ACHN (cell line): ENCODE data around the gene SLC35F4.

Experiments
- DNase-seq: peaks from one replicate; pipeline ENCODE4 v3.0.0-alpha.2; 2015
- in situ Hi-C: cut with HindIII; loops from 2 replicates; pipeline ENCODE4 v1.10.0; 2017; ENCODE audit warnings: low sequenced_read_pairs, low pct_ligation_motif_present, low pct_unique_long_range_greater_than_20kb

The SLC35F4 gene

DNA sequence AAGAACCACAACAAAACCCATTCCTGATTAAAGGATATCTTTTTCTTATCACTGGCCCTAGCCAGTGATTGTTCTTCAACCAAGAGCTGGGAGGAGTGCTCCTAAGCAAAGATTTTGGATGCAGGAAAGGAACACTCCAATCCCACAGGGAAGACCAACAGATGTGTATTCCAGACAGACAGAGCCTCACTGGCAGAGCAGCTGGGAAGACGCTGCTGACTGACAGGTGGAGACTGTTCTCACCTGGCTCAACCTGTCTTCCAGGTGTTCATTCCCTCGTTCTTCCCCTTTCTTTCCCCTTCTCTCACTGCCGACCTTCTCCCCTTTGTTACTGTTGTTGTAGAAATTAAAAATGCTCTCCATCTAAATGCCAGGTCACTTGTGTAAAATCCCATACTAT is 282.5 kb downstream of the SLC35F4 start:
- no peak for DNase-seq
- in situ Hi-C loops = no loop called here

DNA sequence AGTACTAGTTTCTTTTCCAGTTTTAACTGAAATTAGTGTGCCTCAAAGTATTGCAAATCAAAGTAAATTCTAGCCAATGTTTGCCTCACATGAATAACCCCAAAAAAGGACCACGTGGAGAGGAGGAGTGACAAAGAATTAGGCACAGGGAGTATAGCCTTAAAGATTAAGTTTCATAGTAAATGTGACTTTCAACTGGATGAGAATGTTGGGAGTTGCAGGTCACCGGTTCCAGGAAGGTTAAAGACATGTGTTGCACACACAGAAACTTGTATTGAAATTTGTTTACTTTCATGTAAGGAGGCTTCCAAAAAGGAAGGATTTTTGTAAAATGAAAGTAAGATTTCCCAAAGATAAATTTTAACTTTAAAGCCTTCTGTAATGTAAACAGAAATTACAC is 283.1 kb downstream of the SLC35F4 start:
- in situ Hi-C loops = no loop called here
- DNase-seq = no peak

DNA sequence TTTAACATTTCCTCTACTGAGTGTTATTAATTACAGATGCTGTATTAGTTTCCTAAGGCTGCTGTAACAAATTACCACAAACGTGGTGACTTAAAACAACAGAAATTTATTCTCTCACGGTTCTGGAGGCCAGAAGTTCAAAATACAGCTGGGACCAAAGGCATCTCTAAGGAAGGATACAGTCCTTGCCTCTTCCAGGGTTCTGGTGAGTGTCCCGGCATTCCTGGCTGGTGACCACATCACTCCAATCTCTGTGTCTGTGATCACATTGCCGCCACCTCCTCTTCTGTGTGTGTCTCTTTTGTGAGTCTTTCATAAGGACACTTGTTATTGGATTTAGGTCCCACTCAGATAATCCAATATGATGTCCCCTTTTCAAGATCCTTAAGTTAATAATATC is 287.1 kb downstream of the SLC35F4 start:
- in situ Hi-C loops = no loop called here
- DNase-seq = no peak

DNA sequence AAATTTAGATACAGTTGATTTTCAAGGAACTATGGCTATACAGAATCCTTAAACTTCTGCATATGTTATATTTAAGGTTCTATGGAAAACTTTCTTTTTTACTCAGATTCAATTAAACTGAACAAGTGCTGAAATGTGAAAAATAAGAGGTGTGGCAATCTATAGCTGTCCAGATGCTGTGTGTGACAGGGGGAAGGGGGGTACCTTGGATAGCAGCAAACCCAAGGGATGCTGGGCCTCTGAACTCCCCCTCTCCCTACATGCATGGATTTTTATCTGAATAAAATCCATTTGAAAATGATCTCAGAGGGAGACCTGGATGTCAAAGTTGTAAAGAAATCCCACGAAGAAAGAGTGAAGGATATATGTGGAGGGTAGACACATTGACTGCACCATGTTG is 289.4 kb downstream of the SLC35F4 start:
- in situ Hi-C loops = no loop called here
- DNase-seq = no peak

DNA sequence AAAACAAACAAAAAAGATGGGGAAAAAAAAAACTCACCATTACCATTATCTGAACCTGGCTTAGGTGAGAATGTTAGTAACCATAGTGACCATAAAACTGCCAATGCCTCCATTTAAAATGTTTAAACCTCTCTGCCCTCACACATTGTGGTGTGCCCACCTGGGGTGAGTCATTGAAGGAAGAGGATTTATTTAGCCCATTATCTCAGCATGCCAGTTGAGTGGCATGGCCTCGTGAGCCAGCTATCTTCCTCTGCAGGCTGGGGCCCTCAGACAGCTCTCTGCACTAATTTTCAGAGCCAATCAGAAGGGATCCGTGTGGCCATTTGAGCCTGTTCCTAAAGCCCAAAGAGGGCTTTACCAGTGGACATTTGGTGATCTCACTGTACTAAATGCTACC is 290.4 kb downstream of the SLC35F4 start:
- in situ Hi-C loops = no loop called here
- no peak for DNase-seq

DNA sequence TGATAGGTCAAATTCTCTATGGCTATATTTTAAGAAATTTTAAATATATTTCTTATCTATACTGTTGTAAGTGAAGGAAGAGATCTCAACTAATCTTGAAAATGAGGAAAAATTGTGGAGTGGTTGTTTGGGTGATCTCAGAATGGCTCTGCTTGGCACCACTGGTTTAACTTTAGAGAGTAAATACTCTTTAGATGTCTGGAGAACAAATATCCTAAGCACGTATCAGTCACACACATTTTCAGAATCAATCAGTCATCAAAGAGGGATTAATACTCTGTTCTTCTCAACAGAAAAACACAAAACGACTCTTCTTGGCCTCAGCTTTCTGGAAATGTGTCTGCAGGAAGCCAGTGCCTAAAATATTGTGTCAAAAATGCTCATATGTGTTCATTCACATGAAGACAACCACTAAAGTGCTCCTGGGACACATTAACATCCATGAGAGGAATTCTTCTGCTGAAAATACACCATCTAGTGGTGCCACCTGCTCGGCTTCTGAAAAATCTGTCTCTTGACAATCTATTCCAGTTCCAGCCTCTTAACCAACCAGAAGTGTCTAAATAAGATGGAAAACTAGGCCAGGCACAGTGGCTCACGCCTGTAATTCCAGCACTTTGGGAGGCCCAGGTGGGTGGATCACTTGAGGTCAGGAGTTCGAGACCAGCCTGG is 291.1 kb downstream of the SLC35F4 start:
- peak; percentile 61 for DNase-seq
- in situ Hi-C loops = no loop called here

DNA sequence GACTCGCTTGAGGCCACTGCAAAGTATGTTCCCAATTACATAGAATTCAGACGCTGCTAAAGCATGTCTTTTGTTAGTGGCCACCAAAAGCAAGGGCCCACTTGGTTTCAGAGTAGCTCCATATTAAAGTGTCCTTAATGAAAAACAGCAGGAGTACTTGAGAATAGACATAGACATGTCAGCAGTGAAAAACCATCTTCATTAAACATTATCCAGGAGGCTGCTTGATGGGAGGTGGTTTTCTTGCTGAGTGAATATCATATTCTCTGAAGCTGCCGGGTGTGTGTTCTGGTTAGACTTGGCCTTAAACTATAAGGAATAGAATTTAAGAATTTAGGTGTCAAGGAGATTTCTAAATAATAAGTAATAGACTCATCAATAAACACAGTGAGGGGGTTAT is 292.7 kb downstream of the SLC35F4 start:
- in situ Hi-C loops = no loop called here
- DNase-seq = peak; percentile 49

DNA sequence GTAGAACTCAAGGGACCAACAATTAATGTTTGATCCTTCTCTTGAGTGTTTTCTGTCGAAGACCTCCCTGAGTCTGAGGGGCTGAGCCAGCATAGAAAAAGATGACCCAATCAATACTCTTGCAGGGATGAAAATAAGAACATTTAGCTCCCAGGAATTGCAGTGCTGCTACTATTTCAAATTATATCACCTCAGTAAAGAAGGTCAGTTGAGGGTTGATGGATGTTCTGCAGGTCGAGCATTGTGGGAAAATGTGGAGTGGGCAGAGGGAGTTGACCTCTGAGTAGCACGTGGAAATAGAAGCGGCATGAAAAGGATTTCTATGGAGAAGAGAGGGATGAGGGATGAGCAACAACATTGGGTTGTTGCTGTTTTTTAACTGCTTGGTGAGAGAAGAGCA is 297.3 kb downstream of the SLC35F4 start:
- in situ Hi-C loops = no loop called here
- no peak for DNase-seq

DNA sequence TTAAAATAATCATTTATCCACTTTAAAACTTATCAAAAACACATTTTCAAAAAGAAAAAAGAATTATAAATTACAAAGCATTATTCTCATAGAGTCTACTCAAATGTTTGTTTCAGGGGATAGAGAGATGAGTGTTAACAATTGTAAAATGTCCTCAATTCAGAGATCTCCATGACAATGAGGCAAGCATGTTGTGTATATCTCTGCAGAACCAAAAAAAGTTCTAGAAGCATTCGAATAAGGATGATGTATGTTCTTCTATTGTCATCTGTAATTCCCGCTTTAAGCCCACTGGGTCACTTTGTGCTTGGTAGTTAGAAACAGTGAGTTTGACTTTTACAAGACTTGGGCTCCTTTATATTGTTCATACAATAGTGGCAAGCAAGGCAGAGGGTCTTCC is 298.7 kb downstream of the SLC35F4 start:
- no peak for DNase-seq
- in situ Hi-C loops = no loop called here

DNA sequence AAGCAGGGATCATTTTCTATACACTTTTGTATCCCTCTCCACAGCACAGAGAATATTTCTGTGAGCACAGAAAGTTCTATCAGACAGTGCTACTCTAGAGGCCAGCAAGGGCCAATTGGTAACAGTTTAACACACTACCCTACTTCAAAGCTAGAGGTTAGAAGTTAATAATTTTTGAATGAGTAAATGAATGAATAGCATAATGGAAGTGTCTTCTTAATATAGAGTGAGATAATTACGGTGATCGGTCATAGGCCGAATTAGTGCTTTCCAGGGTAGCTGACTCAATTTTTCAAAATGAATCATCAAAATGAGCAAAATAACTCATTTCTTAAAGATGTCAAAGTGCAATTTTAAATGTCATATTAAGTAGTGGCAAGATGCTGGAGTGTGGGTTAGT is 305.2 kb downstream of the SLC35F4 start:
- DNase-seq = peak; percentile 45
- in situ Hi-C loops = no loop called here

DNA sequence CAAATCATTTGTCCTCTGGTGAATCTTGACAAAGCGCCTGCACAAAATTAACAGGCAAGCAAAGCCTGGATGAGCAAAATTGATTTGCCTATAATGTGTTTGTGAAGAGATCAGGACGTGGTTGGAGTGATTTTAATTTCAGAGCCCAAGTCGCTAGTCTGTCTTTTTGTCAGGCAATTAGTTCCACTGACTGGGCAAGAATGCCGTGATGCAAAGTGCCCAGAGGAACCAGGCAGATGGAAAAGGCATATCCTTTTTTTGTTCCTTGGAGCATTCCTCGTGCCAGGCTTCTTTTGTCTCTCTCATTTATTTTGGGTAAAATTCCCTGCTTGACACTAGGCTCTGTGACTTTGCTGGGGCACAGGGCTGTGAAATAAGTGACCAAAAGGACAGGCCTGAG is 306.3 kb downstream of the SLC35F4 start:
- in situ Hi-C loops = no loop called here
- DNase-seq = peak; percentile 32

DNA sequence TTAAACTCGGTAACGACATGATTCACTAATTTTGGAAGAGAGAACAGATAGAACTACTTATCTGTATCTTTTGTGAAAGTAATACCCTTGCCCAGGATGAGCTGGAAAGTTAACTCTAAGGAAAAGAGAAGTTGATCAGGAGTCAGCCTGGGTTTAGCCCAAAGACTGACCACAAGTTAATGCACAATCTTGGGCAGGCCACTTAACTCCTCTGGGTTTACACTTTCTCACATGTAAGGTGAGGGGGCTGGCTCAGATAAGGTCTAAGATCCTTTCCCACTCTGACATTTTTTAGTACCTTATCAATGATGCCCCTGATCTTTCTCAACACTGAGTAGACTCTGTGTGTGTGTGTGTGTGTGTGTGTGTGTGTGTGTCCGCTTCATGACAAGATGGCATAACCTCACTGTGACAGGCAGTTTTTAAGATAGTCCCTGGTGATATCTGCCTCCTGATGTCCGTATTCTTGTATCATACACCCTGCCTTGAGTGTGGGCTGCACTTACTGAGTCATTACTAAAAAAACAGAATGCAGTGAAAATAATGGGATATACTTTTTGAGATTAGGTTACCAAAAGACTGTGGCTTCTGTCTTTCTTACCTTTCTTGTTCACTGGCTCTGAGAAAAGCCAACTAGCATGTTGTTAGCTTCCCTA is 316.0 kb downstream of the SLC35F4 start:
- in situ Hi-C loops = no loop called here
- DNase-seq = peak; percentile 48

DNA sequence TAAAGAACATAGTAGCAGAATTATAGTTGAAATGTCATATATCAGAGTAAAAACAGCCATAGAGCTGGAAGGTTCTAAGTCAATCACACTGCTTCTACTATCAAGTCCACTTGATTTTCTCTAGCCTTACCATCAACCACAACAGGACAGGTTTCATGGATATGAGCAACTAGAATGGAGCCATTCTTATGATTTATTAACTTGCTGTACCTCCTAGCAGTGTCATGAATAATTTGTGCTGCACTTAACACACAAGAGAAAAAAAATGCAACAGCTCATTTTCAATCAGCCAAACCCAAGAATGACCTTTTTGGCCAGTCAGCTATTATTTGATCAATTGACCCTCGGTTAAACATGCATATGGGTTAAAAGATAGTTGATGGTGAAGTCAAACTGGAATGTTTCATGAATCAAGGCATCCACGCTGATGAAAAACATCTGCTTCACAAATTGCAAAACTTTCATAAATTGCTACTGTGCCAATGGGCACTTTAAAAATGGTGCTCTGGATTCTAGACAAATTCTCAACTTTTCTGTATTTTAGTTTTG is 316.8 kb downstream of the SLC35F4 start:
- in situ Hi-C loops = no loop called here
- DNase-seq = no peak

DNA sequence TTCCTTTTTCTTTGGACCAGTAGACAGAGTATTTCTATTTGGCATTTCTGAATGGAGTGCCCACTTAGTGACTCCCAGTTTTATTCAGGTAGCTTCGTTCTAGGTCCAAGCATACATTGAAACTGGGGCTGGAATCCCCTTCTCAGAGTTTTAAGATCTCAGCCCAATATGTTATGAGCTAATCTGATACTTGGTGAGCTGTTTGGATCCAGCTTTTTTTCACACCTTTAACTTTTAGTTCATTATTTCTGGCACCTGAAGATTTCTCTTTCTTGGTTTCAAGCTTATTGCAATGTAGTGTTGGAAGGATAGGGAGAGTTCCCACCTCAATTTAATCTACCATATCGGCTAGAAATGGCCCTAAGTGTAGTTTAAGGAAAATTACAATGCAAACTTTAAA is 318.8 kb downstream of the SLC35F4 start:
- DNase-seq = no peak
- in situ Hi-C loops = no loop called here

DNA sequence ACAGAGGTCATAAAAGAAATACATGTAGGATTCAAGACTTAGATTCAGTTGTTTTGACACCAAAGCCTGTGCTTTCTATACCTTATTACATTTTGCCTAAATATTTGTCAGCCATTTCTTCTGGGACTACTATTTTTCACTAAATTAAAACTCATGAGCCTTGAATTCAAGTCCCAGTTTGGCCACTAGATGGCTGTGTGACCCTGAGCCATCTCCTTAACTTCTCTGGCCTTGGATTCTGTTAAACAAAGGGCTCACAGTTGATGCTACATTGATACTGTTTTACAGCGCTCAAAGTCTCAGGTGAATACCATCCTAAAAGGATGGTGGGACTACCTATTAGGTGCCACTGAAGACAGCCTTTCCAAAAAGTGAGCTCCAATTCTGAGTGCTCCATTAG is 332.7 kb downstream of the SLC35F4 start:
- peak; percentile 46 for DNase-seq
- in situ Hi-C loops = no loop called here

DNA sequence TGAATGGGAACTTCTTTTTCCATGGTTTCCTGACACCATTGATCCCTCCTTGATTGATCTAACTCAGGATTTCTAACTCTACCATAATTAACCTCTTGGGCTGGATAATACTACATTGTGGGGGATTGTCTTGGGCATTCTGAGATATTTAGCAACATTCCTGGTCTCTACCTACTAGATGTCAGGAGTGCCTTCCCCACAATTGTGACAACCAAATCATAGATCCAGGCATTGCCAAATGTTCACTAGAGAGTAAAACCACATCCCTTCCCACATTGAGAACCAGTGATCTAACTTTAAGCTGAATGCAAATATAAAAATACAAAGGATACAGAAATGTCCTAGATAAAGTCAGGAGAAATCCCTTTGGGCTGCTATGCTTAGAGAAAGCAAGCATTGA is 335.3 kb downstream of the SLC35F4 start:
- in situ Hi-C loops = no loop called here
- peak; percentile 13 for DNase-seq

DNA sequence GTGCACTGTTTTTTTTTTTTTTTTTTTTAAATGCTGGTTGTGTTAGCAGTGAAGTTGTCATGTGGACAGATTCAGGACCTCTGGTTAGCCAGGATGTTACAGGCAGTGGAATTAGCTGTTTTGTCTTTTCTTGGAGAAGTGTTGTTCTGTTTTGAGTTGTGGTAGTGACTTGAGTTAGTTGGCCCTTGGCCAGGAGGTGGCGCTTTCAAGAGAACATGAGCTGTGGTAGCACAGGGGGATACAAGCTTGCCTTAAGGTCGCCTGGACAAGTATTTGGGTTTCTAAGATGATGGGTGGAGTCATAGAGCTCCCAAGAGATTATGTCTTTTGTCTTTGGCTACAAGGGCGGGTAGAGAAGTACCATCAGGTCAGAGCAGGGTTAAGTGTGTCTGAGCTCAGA is 338.9 kb downstream of the SLC35F4 start:
- in situ Hi-C loops = no loop called here
- no peak for DNase-seq

DNA sequence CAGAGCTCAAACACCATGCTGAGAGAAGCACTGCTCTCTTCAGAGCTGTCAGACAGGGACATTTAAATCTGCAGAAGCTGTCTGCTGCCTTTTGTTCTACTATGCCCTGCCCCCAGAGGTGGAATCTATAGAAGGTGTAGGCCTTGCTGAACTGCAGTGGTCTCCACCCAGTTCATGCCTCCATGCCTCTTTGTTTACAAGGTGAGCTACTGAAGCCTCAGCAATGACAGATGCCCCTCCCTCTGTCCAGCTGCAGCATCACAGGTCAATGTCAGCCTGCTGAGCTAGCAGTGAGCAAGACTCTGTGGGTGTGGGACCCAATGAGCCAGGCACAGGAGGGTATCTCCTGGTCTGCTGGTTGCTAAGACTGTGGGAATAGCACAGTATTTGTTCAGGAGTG is 346.8 kb downstream of the SLC35F4 start:
- no peak for DNase-seq
- in situ Hi-C loops = no loop called here
